ENCODE data around the gene MAPKAPK3. TPM values are rescaled to one million over a fixed set of nuclear protein-coding genes. Genes with fewer than 3 reads are reported as not detected.

Gene MAPKAPK3
- total and polyA plus RNA-seq, 2 of the 8 experiments (the other 6 are each of a cell fraction or from before 2014, with no cell fraction given): 65.4 to 99.8 TPM

DNA sequence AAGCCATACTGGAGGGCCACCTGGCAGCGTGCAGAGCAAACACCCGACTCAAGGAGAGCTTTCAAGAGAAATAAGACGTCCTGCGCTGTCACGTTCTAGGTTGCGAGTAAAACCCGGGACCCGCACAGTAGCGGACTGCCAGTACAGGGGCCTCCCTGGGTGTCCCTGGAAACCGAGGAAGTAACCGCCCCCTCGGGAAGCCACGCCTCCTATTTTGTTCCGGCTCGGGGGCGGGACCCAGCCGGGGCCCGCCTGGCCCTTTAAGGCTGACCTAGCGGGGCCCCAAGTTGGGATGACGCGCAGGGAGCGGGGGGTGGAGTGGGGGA, 218 bp upstream of the MAPKAPK3 start (continued):
- TF ChIP-seq, protein P1, sequence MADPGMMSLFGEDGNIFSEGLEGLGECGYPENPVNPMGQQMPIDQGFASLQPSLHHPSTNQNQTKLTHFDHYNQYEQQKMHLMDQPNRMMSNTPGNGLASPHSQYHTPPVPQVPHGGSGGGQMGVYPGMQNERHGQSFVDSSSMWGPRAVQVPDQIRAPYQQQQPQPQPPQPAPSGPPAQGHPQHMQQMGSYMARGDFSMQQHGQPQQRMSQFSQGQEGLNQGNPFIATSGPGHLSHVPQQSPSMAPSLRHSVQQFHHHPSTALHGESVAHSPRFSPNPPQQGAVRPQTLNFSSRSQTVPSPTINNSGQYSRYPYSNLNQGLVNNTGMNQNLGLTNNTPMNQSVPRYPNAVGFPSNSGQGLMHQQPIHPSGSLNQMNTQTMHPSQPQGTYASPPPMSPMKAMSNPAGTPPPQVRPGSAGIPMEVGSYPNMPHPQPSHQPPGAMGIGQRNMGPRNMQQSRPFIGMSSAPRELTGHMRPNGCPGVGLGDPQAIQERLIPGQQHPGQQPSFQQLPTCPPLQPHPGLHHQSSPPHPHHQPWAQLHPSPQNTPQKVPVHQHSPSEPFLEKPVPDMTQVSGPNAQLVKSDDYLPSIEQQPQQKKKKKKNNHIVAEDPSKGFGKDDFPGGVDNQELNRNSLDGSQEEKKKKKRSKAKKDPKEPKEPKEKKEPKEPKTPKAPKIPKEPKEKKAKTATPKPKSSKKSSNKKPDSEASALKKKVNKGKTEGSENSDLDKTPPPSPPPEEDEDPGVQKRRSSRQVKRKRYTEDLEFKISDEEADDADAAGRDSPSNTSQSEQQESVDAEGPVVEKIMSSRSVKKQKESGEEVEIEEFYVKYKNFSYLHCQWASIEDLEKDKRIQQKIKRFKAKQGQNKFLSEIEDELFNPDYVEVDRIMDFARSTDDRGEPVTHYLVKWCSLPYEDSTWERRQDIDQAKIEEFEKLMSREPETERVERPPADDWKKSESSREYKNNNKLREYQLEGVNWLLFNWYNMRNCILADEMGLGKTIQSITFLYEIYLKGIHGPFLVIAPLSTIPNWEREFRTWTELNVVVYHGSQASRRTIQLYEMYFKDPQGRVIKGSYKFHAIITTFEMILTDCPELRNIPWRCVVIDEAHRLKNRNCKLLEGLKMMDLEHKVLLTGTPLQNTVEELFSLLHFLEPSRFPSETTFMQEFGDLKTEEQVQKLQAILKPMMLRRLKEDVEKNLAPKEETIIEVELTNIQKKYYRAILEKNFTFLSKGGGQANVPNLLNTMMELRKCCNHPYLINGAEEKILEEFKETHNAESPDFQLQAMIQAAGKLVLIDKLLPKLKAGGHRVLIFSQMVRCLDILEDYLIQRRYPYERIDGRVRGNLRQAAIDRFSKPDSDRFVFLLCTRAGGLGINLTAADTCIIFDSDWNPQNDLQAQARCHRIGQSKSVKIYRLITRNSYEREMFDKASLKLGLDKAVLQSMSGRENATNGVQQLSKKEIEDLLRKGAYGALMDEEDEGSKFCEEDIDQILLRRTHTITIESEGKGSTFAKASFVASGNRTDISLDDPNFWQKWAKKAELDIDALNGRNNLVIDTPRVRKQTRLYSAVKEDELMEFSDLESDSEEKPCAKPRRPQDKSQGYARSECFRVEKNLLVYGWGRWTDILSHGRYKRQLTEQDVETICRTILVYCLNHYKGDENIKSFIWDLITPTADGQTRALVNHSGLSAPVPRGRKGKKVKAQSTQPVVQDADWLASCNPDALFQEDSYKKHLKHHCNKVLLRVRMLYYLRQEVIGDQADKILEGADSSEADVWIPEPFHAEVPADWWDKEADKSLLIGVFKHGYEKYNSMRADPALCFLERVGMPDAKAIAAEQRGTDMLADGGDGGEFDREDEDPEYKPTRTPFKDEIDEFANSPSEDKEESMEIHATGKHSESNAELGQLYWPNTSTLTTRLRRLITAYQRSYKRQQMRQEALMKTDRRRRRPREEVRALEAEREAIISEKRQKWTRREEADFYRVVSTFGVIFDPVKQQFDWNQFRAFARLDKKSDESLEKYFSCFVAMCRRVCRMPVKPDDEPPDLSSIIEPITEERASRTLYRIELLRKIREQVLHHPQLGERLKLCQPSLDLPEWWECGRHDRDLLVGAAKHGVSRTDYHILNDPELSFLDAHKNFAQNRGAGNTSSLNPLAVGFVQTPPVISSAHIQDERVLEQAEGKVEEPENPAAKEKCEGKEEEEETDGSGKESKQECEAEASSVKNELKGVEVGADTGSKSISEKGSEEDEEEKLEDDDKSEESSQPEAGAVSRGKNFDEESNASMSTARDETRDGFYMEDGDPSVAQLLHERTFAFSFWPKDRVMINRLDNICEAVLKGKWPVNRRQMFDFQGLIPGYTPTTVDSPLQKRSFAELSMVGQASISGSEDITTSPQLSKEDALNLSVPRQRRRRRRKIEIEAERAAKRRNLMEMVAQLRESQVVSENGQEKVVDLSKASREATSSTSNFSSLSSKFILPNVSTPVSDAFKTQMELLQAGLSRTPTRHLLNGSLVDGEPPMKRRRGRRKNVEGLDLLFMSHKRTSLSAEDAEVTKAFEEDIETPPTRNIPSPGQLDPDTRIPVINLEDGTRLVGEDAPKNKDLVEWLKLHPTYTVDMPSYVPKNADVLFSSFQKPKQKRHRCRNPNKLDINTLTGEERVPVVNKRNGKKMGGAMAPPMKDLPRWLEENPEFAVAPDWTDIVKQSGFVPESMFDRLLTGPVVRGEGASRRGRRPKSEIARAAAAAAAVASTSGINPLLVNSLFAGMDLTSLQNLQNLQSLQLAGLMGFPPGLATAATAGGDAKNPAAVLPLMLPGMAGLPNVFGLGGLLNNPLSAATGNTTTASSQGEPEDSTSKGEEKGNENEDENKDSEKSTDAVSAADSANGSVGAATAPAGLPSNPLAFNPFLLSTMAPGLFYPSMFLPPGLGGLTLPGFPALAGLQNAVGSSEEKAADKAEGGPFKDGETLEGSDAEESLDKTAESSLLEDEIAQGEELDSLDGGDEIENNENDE (IDR thresholded peaks at IDR 0.05; ENCODE audit: insufficient replicate concordance, low read length): no peak
- TF ChIP-seq SP4 (IDR thresholded peaks at IDR 0.05; ENCODE audit: low read length): no peak
- TF ChIP-seq EP300 (IDR thresholded peaks at IDR 0.05; ENCODE audit: borderline replicate concordance in 1 of 2, low read depth in 2 of 2, low read length in 2 of 2): peak in 1 of 2 experiments; percentile 1; a peak in 1 of 3 replicates
- TF ChIP-seq SIX5 (IDR thresholded peaks at IDR 0.05; ENCODE audit: low read depth, low read length): no peak
- no peak for TF ChIP-seq SRF (IDR thresholded peaks at IDR 0.05; ENCODE audit: low read depth, low read length)
- peak; percentile 20; the same call in 1 of the 2 replicates for TF ChIP-seq RBBP5 (IDR thresholded peaks at IDR 0.05; ENCODE audit: borderline replicate concordance, low read depth, low read length)
- TF ChIP-seq GABPA (IDR thresholded peaks at IDR 0.05; ENCODE audit: borderline replicate concordance, insufficient read depth, low read length): no peak
- TF ChIP-seq, protein P2, sequence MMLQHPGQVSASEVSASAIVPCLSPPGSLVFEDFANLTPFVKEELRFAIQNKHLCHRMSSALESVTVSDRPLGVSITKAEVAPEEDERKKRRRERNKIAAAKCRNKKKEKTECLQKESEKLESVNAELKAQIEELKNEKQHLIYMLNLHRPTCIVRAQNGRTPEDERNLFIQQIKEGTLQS (IDR thresholded peaks at IDR 0.05; ENCODE audit: insufficient read depth, low read depth, low read length): no peak
- no peak for TF ChIP-seq JUN (IDR thresholded peaks at IDR 0.05; ENCODE audit: low read depth, low read length)
- TF ChIP-seq RAD21 (IDR thresholded peaks at IDR 0.05 in 1 of 2, conservative IDR thresholded peaks at IDR 0.05 in 1 of 2; ENCODE audit: low read depth in 2 of 2, low read length in 2 of 2): no peak
- no peak for TF ChIP-seq BACH1 (IDR thresholded peaks at IDR 0.05; ENCODE audit: low read length)
